Measurements from ENCODE around the gene CD81.
"Not testable (repeated sequence)": the region's sequence is repeated elsewhere in the genome, so short reads cannot be mapped to it uniquely, and the experiment has no call there.

Gene CD81

GRCh38 chr11:2363577-2364370 lies 13.3 kb upstream of the CD81 start:
- DNase-seq (ENCODE audit: extremely low spot score): no peak
- no peak for TF ChIP-seq CTCF (IDR thresholded peaks at IDR 0.05; ENCODE audit: control extremely low read depth, extremely low read depth, low read depth, missing control alignments)
- ChIA-PET CTCF (interaction anchor here (1.0 to 1.3 kb wide), 2 partner anchors 56 to 59 kb away, joined by 3 read pairs; no protein-coding TSS in a partner anchor), POLR2A (no interaction called here)

- DNase-seq (ENCODE audit: extremely low spot score); POLR2A ChIA-PET; CTCF ChIA-PET: not testable (repeated sequence)
Measured at GRCh38 chr11:2364386-2364785, 12.7 kb upstream of the CD81 start.

GRCh38 chr11:2365571-2366210 lies 11.4 kb upstream of the CD81 start:
- POLR2A ChIA-PET: no interaction called here
- CTCF ChIA-PET: interaction anchor here (1.2 kb wide), 1 partner anchor 53 kb away, joined by 3 read pairs; no protein-coding TSS in a partner anchor
- DNase-seq (ENCODE audit: extremely low spot score): no peak
- TF ChIP-seq CTCF (IDR thresholded peaks at IDR 0.05; ENCODE audit: control extremely low read depth, extremely low read depth, low read depth, missing control alignments): no peak

GRCh38 chr11:2366276-2366675 lies 10.8 kb upstream of the CD81 start:
- ChIA-PET CTCF (interaction anchor here (1.2 kb wide), 1 partner anchor 53 kb away, joined by 3 read pairs; no protein-coding TSS in a partner anchor), POLR2A (no interaction called here)
- TF ChIP-seq CTCF (IDR thresholded peaks at IDR 0.05; ENCODE audit: control extremely low read depth, extremely low read depth, low read depth, missing control alignments): no peak
- DNase-seq (ENCODE audit: extremely low spot score): no peak

- CTCF ChIA-PET: interaction anchor here (1.1 to 1.6 kb wide), 3 partner anchors 34 to 54 kb away, joined by 3 to 4 read pairs (median 3); partner anchors contain the start of gene TSSC4
- TF ChIP-seq CTCF (IDR thresholded peaks at IDR 0.05; ENCODE audit: control extremely low read depth, extremely low read depth, low read depth, missing control alignments): no peak
- POLR2A ChIA-PET: interaction anchor here (1.4 kb wide), 1 partner anchor 11 kb away, joined by 5 read pairs; no protein-coding TSS in a partner anchor
- no peak for DNase-seq (ENCODE audit: extremely low spot score)
Measured at GRCh38 chr11:2366733-2367132, 10.4 kb upstream of the CD81 start.

GRCh38 chr11:2367266-2368160 lies 9.6 kb upstream of the CD81 start:
- no peak for DNase-seq (ENCODE audit: extremely low spot score)
- ChIA-PET POLR2A (interaction anchor here (0.6 to 1.4 kb wide), 3 partner anchors 9 to 19 kb away, joined by 5 to 9 read pairs (median 7); partner anchors contain the start of gene CD81), CTCF (interaction anchor here (1.0 to 1.6 kb wide), 3 partner anchors 33 to 216 kb away, joined by 3 to 4 read pairs (median 3); partner anchors contain the start of gene TSSC4)
- TF ChIP-seq CTCF (IDR thresholded peaks at IDR 0.05; ENCODE audit: control extremely low read depth, extremely low read depth, low read depth, missing control alignments): no peak
